ENCODE data around the gene KSR1. TPM values are rescaled to one million over a fixed set of nuclear protein-coding genes. Genes with fewer than 3 reads are reported as not detected.

The KSR1 gene
- total and polyA plus RNA-seq, 9 of the 15 experiments (the other 6 are each of a cell fraction or from before 2014, with no cell fraction given) = 1.4 to 51.7 (median 18.4) TPM

DNA sequence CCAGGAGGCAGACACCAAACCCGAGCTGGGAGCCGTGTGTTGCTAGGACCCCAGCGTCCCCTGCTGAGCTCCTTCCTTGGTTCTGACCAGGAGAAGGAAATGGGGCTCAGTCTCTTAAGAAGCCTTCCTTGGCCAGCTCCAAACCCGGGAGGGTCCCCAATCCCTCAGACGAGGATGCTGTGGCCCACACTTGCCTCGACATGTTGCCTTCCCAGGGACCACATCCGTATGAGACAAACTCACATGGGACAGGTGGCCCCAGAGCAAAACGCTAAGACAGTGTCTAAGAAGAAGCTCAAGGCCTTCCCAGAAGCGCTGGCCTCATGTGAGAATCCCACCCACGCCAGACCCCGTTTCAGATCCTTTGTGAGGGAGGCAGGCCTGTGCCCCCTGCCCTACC, 194.6 kb downstream of the KSR1 start (continued):
- TF ChIP-seq ZHX1 (conservative IDR thresholded peaks at IDR 0.05; ENCODE audit: low read length) (no peak), ZNF707 (CRISPR knock-in tag; conservative IDR thresholded peaks at IDR 0.05) (no peak)

GRCh38 chr17:27651411-27652345, 195.4 kb downstream of the KSR1 start:
- Histone ChIP-seq H3K27me3 (ENCODE audit: control insufficient read depth in 2 of 2, insufficient read depth in 2 of 2, low read length in 2 of 2) (no peaks in the 10 kb centered on the region), H3K4me3 (no peak overlapping the region), H3K4me1 (replicated peaks in 1 of 2; ENCODE audit: control insufficient read depth in 2 of 2, insufficient read depth in 2 of 2, low read length in 2 of 2) (peaks cover 17 to 35% of the 10 kb centered on the region in 2 experiments; a peak in 4 of 5 replicates), H3K27ac (ENCODE audit: extremely low read depth, low read depth, low read length) (no peak overlapping the region), H3K36me3 (ENCODE audit: control insufficient read depth, insufficient read depth, low read length) (no peaks in the 10 kb centered on the region), H4K20me1 (replicated peaks; ENCODE audit: control insufficient read depth, insufficient read depth, low read length) (no peaks in the 10 kb centered on the region), H3K9ac (ENCODE audit: insufficient read depth in 1 of 2, low read depth in 2 of 2, low read length in 2 of 2) (no peak overlapping the region; a peak in 1 of 4 replicates), H2AFZ (ENCODE audit: low read depth, low read length) (peak overlapping the region; percentile 85), H3K4me2 (ENCODE audit: insufficient read depth, low read length) (peak overlapping the region; percentile 46; the same call in 1 of the 2 replicates), H3K9me1 (ENCODE audit: control insufficient read depth, insufficient read depth, low read length) (no peaks in the 10 kb centered on the region), H3K79me2 (ENCODE audit: control insufficient read depth, insufficient read depth, low read length) (no peaks in the 10 kb centered on the region), H3K9me3 (replicated peaks; ENCODE audit: control insufficient read depth, insufficient read depth, low read depth, low read length) (no peaks in the 10 kb centered on the region)
- ATAC-seq (peak; percentile 65), FAIRE-seq (peak; percentile 84), DNase-seq (ENCODE audit: extremely low read depth in 1 of 4, low spot score in 3 of 4) (peak in 1 of 4 experiments; percentile 79)
- intact Hi-C loops (cut with micrococcal nuclease) (loop anchor here (1.0 to 5.0 kb wide), 3 partner anchors 48 to 415 kb away; no protein-coding TSS in a partner anchor), in situ Hi-C loops (cut with MboI) (loop anchor here (5.0 to 10.0 kb wide), 2 partner anchors 44 to 417 kb away; no protein-coding TSS in a partner anchor)
- ChIA-PET CTCF (ENCODE audit: low intra/inter-chr PET ratio) (interaction anchor here (0.5 to 3.0 kb wide), 6 partner anchors 49 to 489 kb away, joined by 3 to 24 read pairs (median 4); no protein-coding TSS in a partner anchor), POLR2A (interaction anchor here (0.7 to 1.0 kb wide), 3 partner anchors 42 to 306 kb away, joined by 3 to 4 read pairs (median 3); no protein-coding TSS in a partner anchor)
- 25% methylated on average over 16 of the region's 16 CpGs for WGBS (ENCODE audit: insufficient coverage, low coverage, missing lambda C conversion rate)
- no TSS peak for BruUV-seq (replicated peaks)
- TF ChIP-seq PURB (CRISPR knock-in tag; IDR thresholded peaks at IDR 0.05; ENCODE audit: low read depth) (no peak), STAG1 (CRISPR knock-in tag; IDR thresholded peaks at IDR 0.05; ENCODE audit: borderline replicate concordance) (peak; percentile 75; the same call in 1 of the 2 replicates), MXD1 (CRISPR knock-in tag; IDR thresholded peaks at IDR 0.05; ENCODE audit: borderline replicate concordance, poor library complexity, severe bottlenecking) (no peak)
- TF ChIP-seq, protein P1, sequence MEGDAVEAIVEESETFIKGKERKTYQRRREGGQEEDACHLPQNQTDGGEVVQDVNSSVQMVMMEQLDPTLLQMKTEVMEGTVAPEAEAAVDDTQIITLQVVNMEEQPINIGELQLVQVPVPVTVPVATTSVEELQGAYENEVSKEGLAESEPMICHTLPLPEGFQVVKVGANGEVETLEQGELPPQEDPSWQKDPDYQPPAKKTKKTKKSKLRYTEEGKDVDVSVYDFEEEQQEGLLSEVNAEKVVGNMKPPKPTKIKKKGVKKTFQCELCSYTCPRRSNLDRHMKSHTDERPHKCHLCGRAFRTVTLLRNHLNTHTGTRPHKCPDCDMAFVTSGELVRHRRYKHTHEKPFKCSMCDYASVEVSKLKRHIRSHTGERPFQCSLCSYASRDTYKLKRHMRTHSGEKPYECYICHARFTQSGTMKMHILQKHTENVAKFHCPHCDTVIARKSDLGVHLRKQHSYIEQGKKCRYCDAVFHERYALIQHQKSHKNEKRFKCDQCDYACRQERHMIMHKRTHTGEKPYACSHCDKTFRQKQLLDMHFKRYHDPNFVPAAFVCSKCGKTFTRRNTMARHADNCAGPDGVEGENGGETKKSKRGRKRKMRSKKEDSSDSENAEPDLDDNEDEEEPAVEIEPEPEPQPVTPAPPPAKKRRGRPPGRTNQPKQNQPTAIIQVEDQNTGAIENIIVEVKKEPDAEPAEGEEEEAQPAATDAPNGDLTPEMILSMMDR (IDR thresholded peaks at IDR 0.05 in 2 of 3, conservative IDR thresholded peaks at IDR 0.05 in 1 of 3; ENCODE audit: insufficient read depth in 2 of 3, low read depth in 1 of 3, low read length in 3 of 3) = peak; percentile 59 to 83 (median 68)
